ENCODE measurements around the gene WDR89.

- no peak for TF ChIP-seq TOX (CRISPR knock-in tag; IDR thresholded peaks at IDR 0.05; ENCODE audit: borderline replicate concordance)
- TF ChIP-seq ESRRG (CRISPR knock-in tag; IDR thresholded peaks at IDR 0.05), result no peak
- TF ChIP-seq ZFP30 (CRISPR knock-in tag; IDR thresholded peaks at IDR 0.05), result no peak
- no peak for TF ChIP-seq ARNTL (CRISPR knock-in tag; IDR thresholded peaks at IDR 0.05; ENCODE audit: borderline replicate concordance, low read depth)
Measured at GRCh38 chr14:63551332-63551731, 90.3 kb downstream of the WDR89 start.
